Activated CD8-positive, alpha-beta T cell treated with anti-CD3 and anti-CD28 coated beads for 36 hours (primary cell): ENCODE results near the gene OLFML2A. TPM values are rescaled to one million over a fixed set of nuclear protein-coding genes. Genes with fewer than 3 reads are reported as not detected.

Source experiments
- ATAC-seq: fragments of 200-7000 bp; cut with Tn5 transposase; one replicate; pipeline ENCODE4 v1.10.0; 2021; ENCODE audit warnings: mild to moderate bottlenecking, moderate library complexity
- CTCF ChIA-PET: fragments of 350-600 bp; sonication (Branson Sonifier 250); formaldehyde crosslinking; loops from one replicate; lab custom pipeline; 2021; ENCODE audit warnings: antibody characterized with exemption; lab: Charles Lee
- POLR2A ChIA-PET: fragments of 350-600 bp; sonication (Branson Sonifier 250); formaldehyde crosslinking; loops from one replicate; lab custom pipeline; 2021; ENCODE audit warnings: antibody characterized with exemption; lab: Charles Lee
- DNase-seq: peaks from one replicate; pipeline ENCODE4 v3.0.0-alpha.2; 2020
- H3K27ac Mint-ChIP-seq: one replicate; pipeline ENCODE4 v1.8.0; 2021; ENCODE audit warnings: mild to moderate bottlenecking, mixed read lengths
- H3K27me3 Mint-ChIP-seq: one replicate; pipeline ENCODE4 v1.8.0; 2021; ENCODE audit warnings: mixed read lengths
- H3K36me3 Mint-ChIP-seq: one replicate; pipeline ENCODE4 v1.8.0; 2021; ENCODE audit warnings: low read depth, mixed read lengths
- H3K4me1 Mint-ChIP-seq: one replicate; pipeline ENCODE4 v1.8.0; 2021; ENCODE audit warnings: low read depth, mixed read lengths
- H3K4me3 Mint-ChIP-seq: one replicate; pipeline ENCODE4 v1.8.0; 2021; ENCODE audit warnings: mild to moderate bottlenecking, moderate library complexity, mixed read lengths
- H3K9me3 Mint-ChIP-seq: one replicate; pipeline ENCODE4 v1.8.0; 2021; ENCODE audit warnings: mixed read lengths
- CTCF ChIP-seq: fragments of 200-600 bp; IDR thresholded peaks from one replicate; pipeline ENCODE4 v1.8.0; 2022; ENCODE audit warnings: antibody characterized with exemption, mild to moderate bottlenecking
- intact Hi-C: fragments of 100-400 bp; cut with micrococcal nuclease; formaldehyde crosslinking; loops from one replicate; pipeline ENCODE4 v1.10.0; 2022
- total RNA-seq, 2 experiments: library from RNA; stranded (reverse); gene quantifications; one replicate each; pipeline ENCODE4 v1.2.3, GENCODE V29; 2021

Gene OLFML2A
- total RNA-seq, 2 experiments from 2014 or later, result not detected

- Mint-ChIP-seq H3K4me1 (peaks cover 7% of the 10 kb centered on the region), H3K27me3 (peaks cover 7% of the 10 kb centered on the region), H3K36me3 (no peaks in the 10 kb centered on the region), H3K9me3 (no peaks in the 10 kb centered on the region), H3K4me3 (no peak overlapping the region), H3K27ac (no peak overlapping the region)
- CTCF ChIA-PET, result no interaction called here
- POLR2A ChIA-PET, result no interaction called here
- DNase-seq (no peak), ATAC-seq (no peak)
- TF ChIP-seq CTCF, result no peak
- intact Hi-C loops, result no loop called here
Measured at GRCh38 chr9:124820698-124821623, 44.0 kb downstream of the OLFML2A start.

GRCh38 chr9:124828489-124829333 lies 51.8 kb downstream of the OLFML2A start:
- Mint-ChIP-seq H3K27me3 (peaks cover 6% of the 10 kb centered on the region), H3K4me1 (no peaks in the 10 kb centered on the region), H3K4me3 (no peak overlapping the region), H3K36me3 (no peaks in the 10 kb centered on the region), H3K9me3 (no peaks in the 10 kb centered on the region), H3K27ac (no peak overlapping the region)
- ChIA-PET CTCF (interaction anchor here (1.5 kb wide), 1 partner anchor 24 kb away, joined by 4 read pairs; the partner anchor contains the start of gene WDR38), POLR2A (no interaction called here)
- no peak for ATAC-seq
- intact Hi-C loops, result no loop called here
- DNase-seq, result no peak
- TF ChIP-seq CTCF, result peak; percentile 7

DNA sequence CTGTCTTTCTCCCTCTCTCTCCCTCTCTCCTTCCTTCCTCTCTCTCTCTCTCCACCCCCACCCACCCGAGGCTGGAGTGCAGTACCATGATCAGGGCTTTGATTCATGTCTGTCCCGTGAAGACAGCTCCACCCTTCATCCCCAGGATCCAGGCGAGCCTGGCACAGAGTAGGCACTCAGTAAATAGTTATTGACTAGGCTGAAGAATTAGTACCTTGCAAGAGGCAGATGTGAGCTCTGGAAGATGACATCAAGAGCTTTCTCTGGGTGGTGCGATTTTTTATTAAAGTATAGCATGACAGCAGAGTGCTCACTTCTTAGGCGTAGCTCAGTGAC lies 52.4 kb downstream of the OLFML2A start:
- Mint-ChIP-seq H3K27ac (no peak overlapping the region), H3K9me3 (no peaks in the 10 kb centered on the region), H3K4me3 (no peak overlapping the region), H3K36me3 (no peaks in the 10 kb centered on the region), H3K27me3 (peaks cover 7% of the 10 kb centered on the region), H3K4me1 (no peaks in the 10 kb centered on the region)
- TF ChIP-seq CTCF, result no peak
- ChIA-PET POLR2A (no interaction called here), CTCF (interaction anchor here (1.1 kb wide), 1 partner anchor 24 kb away, joined by 6 read pairs; the partner anchor contains the start of gene WDR38)
- ATAC-seq (no peak), DNase-seq (no peak)
- intact Hi-C loops, result no loop called here

DNA sequence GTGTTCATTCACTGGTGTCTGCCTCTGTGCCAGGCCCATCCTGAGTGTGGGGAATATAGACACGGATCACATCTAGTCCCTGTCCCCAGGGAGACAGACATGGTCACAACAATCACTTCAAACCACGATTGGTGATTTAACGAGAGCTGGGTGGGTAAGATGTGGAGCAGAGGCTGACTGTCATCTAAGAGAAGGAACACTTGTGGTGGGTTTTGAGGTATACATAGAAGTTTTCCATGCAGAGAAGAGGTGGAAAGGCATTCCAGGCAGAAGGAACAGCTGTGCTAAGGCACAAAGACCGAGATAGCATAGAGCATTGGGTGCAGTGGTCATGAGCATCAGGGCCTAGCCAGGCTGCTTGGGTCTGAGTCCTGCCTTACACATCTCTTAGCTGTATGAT lies 53.7 kb downstream of the OLFML2A start:
- ChIA-PET CTCF (no interaction called here), POLR2A (no interaction called here)
- Mint-ChIP-seq H3K36me3 (no peaks in the 10 kb centered on the region), H3K4me1 (no peaks in the 10 kb centered on the region), H3K9me3 (no peaks in the 10 kb centered on the region), H3K27me3 (peaks cover 8% of the 10 kb centered on the region), H3K4me3 (no peak overlapping the region), H3K27ac (no peak overlapping the region)
- intact Hi-C loops, result no loop called here
- no peak for TF ChIP-seq CTCF
- ATAC-seq (no peak), DNase-seq (no peak)
